GM18511 (cell line): ENCODE data around the gene CRKL.
"Not testable (repeated sequence)": the region's sequence is repeated elsewhere in the genome, so short reads cannot be mapped to it uniquely, and the experiment has no call there.

Experiments used
- ATAC-seq: cut with Tn5 transposase; IDR thresholded peaks from one replicate; pipeline ENCODE4 v1.9.1; 2021; ENCODE audit warnings: mild to moderate bottlenecking, moderate library complexity; ENCODE audit not compliant: unreplicated experiment

CRKL gene

DNA sequence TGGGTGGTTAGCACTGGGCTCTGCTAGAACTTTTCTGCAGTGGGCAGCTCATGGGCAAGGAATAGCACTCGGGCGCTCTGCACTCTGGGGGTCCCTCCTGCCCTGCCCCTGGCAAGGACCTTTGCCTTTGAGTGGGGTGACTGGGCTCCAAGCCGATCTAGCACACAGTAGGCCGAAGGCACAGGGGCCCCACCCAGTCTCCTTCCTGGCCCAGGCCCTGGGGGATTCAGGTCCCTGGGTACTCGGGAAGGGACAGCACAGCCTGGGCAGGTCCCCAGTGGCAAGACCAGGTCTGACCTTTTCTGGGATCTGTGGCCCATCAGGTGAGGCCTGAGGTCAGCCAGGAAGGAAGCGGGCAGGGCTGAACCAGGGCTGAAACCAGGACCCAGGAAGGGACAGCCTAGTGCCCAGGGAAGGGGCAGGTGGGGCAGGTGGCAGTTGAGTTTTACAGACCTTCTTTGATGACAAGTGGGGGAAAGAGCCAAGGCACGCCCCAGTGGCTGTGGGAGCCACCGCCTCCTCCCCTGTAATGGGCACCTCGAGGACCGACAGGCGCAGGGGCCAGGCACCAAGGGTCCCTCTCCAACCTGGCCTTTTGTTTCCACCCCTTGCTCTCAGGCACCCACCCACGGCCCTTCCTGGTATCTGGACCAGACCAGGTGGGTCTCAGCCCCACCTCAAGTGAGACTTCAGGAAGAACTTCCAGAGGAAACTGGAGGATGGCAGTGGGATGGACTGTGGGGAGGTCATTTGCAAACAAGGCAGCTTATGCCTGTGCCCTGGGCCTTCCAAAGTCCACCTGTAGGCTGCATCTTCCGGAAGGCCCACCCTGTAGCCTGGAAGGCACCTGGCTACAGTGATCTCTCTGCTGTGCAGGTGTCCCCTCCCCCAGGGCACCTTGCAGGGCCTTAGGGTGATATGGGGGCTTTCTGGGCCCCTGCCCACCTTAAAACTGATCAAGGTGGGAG lies 49.0 kb downstream of the CRKL start:
- ATAC-seq = no peak

DNA sequence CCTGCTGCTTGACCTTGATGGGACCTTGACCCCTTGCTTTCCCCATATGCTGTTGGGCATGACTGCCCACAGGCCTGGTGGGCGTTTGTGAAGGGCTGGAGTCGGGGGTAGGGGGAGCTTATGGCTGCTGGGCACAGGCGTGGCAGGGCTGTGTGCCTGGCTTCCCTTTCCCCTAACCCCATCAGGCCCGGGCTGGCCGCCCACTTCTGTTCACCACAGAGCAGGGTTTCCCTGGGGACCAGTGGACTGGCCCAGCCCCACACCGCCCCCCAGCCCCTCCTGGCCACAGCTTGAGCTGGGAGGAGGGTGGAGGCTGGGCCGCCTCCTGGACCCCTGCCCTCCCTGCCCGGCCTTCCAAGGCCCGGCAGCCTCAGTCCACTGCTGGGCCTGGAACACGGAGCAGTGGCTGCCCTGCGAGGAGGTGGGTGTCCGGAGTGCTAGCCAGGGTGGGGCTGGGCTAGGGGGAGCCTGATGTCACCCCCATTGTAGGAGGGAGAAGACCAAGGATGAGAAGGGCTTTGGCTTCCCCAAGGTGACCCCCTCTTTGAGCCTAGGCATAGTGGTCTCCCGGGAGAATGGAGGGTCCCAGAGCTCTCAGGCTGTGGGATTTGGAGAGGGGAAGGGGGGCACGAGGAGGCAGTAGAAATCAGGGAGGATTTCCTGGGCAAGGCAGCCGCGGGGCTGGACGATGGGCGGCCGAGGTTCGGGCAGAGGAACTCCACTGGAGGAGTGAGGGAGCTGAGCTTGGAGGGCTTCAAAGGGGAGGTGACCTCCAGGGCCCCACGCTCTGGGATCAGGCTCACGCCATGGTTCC lies 49.9 kb downstream of the CRKL start, which contains the start of gene AIFM3:
Gene AIFM3 (plus strand): TSS at position 373 of the 814 bp plus-strand sequence. CDS start 690 bp downstream, outside the sequence.
- ATAC-seq = no peak

DNA sequence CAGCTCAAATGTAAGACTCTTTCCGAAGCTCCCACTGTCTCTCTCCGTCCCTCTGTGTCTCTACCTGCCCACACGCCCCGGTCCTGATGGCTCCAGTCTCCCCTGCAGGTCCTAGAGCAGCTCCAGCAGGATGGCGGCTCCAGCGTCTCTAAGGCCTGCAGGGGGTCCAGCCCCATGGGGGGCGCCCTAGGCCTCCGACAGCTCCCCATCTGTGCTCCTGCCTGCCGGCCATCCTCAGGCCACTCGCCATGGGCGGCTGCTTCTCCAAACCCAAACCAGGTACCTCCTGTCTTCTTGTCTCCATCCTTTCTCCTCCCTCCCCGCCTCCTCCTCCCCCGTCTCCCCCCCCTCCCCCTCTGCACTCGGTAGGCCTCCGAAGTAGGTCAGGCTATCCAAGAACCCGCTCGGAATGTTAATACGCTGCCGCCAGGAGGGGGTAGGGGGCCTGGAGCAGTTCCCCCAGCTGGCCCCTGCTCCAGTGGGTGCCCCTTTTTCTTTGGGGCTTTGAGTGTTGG lies 50.5 kb downstream of the CRKL start:
- ATAC-seq = no peak

DNA sequence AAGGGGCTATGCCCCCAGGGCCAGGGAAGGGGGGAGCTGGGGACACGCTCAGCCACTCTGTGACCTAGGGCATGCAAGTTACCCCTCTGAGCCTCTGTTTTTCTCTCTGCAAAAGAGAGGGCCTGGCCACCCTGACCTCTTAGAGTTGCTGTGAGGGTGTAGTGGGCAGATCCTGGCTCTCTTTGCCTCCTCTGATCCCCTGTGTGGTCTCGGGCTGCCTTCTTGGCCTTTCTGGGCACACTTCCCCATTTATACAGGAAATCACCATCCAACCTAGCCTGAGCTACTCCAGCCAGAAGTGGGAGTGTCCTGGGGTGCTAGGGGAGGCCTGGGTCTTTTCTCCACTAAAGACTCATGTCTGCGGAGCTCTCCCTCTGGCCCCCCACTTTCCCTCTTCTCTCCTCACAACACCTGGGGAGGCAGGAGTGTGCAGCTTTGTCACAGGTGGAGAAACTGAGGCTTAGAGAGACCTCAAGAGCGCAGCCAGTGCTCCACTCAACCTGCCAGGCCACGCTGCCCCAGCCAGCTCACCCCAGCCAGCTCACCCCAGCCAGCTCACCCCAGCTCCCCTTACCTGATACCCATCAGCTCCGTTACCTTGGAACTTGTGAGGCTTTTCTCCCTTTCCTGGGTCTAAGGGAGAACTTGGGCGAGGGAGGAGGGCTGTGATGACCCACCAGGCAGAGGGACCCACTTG lies 51.2 kb downstream of the CRKL start:
- ATAC-seq = no peak

DNA sequence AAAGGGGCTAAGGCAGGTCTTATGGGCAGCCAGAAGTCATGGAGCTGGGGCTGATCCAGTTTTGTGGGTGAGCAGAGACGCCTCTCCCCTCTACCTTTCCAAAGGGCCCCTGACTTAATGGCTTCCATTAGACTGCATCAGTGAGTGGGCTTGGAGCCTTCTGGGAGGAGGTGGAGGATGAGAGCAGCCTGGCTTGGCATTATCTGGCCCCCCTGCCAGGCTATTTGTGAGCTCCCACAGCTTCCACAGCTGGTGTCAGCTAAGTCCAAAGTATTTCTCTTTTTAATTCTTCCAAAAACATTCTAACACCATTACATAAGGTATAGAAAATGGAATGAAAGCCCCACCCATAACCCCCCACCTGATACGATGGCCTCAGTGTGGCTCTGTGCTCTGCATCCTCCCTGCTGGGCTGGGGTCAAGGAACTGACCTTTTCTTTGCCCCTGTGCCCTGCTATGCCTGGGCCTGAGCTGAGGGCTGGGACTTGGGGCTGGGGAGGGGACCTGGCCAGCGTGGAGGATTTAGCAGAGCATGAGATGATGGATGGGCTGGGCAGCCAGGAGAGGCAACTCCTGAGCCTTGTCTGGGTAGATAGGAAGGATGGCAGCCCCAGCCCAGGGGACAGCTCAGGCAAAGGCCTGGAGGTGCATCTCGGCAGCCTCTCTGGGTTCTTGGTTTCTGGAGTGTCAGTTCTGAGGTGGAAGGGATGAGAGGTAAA lies 53.9 kb downstream of the CRKL start:
- no peak for ATAC-seq

DNA sequence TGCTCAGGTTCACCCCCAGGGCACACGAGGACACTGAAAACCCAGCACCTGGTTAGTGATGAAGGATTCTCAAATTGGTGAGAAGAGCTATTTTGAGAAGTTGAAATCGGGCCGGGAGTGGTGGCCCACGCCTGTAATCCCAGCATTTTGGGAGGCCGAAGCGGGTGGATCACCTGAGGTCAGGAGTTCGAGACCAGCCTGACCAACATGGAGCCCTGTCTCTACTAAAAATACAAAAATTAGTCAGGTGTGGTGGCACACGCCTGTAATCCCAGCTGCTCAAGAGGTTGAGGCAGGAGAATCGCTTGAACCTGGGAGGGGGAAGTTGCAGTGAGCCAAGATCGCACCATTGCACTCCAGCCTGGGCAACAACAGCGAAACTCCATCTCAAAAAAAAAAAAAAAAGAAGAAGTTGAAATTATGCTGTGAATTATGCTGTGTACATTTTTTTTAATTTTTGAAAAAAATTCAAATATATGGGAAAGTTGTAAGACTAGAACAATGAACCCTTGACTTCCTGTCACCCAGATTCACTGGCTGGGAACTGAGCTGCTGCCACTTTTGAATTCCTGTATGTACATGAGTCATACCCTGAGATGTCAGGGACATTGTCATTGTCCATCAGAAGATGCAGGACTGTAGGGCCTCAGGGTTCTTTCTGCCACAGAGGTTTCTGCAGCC lies 54.9 kb downstream of the CRKL start:
- ATAC-seq = not testable (repeated sequence)

DNA sequence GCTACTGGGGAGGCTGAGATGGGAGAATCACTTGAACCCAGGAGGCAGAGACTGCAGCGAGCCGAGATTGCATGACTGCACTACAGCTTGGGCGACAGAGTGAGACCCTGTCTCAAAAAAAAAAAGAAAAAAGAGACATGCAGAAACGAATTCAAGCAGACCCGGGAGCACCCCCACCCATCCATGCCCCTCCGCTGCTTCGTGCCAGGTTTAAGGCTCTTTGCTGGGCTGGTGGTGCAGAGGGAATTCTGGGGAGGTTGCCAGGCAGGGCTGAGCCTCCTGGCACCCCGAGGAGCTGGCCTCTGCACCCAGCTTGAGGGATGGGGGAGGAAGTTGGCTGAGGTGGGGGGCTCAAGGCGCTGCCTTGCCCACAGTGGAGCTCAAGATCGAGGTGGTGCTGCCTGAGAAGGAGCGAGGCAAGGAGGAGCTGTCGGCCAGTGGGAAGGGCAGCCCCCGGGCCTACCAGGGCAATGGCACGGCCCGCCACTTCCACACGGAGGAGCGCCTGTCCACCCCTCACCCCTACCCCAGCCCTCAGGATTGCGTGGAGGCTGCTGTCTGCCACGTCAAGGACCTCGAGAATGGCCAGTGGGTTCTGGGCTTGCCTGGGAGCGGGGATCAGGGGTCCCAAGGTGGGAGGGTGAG lies 55.8 kb downstream of the CRKL start:
- no peak for ATAC-seq

DNA sequence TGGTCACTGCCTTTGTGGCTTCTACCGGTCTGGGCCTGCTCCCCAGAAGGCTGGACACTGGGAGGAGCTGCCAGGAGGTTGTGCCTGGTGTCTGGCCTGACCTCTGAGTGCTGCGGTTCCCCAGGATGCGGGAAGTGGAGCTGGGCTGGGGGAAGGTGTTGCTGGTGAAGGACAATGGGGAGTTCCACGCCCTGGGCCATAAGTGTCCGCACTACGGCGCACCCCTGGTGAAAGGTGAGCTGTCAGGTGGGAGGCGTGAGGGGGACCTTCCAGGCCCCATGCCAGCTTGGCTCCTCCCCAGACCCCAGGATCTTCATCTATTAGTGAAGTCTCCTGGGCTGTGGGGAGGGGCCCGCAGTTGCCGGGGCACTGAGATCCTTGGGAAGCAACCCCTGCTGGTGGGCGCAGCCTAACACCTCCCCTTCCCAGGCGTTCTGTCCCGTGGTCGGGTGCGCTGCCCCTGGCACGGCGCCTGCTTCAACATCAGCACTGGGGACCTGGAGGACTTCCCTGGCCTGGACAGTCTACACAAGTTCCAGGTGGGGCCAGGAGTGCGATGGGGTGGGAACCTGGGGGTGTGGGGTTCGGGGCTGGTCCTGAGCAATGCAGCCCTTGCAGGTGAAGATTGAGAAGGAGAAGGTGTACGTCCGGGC lies 56.6 kb downstream of the CRKL start:
- no peak for ATAC-seq

DNA sequence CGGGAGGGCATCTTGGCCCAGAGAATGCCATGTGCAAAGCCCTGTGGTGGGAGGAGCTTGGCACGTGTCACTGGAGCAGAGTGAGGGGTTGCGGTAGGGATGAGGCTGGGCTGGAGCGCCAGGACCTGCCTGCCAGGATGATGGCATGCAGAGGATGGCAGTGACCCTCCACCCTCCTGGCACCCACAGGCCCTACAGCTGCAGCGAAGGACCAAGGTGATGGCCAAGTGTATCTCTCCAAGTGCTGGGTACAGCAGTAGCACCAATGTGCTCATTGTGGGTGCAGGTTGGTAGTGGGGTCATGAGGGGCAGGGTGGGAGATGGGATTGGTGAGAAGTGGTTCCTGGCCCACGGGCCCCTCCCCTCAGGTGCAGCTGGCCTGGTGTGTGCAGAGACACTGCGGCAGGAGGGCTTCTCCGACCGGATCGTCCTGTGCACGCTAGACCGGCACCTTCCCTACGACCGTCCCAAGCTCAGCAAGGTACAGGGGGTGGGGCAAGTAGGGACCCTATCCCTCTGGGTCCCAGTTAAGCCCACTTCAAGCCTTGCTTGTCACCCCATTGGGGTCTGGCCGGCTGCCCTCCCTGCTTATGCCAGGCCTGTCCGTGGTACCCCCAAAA lies 57.2 kb downstream of the CRKL start:
- no peak for ATAC-seq

DNA sequence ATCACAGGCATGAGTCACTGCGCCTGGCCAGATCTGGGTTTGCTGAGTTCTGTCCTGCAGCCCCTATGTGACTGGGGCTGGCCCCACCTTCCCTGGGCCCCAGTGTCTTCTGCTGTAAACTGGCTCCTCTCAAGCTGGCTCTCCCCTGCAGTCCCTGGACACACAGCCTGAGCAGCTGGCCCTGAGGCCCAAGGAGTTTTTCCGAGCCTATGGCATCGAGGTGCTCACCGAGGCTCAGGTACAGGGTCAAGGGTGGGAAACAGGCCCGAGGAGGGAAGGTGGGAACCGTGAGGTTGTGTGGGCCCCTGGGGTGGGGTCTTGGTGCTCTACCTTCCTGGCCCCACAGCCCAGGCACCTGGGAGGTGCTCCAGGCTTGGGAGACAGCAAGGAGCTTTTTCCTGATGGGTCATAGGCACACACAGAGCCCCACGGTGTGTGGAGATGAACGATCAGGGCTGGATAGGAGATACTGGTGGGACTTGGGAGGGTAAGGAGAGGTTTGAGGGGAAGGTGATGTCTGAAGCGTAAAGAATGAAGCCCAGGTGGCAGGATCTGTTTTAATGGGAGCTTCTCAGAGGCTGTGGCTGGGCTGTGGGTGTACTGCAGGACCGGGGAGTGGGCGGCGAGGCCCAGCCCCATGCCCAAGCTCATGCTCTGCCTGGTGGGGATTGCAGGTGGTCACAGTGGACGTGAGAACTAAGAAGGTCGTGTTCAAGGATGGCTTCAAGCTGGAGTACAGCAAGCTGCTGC lies 58.5 kb downstream of the CRKL start:
- no peak for ATAC-seq

DNA sequence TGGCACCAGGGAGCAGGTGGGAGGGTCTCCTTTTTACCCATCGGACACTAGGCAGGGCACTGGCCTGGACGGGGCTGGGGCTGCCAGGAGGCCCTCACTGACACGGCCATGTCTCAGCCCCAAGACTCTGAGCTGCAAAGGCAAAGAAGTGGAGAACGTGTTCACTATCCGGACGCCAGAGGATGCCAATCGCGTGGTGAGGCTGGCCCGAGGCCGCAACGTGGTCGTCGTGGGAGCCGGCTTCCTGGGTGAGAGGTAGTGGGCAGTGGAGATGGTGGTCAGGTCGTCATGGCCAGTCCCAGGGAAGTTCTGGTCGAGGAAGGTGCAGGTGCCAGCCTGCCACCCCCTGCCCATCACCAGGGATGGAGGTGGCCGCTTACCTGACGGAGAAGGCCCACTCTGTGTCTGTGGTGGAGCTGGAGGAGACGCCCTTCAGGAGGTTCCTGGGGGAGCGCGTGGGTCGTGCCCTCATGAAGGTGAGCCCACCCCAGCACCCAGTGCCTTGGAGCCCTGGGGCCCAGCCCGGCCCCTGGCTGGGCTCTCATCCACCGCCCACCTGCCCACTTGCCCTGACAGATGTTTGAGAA lies 59.2 kb downstream of the CRKL start:
- no peak for ATAC-seq

DNA sequence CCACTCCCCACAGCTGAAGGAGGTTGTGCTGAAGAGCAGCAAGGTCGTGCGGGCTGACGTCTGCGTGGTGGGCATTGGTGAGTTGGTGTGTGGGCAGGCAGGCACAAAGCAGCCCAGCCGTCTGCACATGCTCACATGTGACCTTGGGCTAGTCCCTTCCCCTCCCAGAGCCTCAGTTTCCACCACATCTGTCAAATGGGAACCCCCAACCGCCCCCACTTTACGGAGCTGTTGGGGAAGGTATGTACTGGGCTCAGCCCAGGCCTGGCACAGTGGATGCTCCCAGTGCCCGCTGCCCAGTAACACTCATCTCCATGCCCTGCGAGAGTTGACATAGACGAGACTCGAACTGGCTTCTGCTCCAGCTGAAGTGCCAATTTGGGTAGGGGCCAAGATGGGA lies 59.8 kb downstream of the CRKL start:
- no peak for ATAC-seq

DNA sequence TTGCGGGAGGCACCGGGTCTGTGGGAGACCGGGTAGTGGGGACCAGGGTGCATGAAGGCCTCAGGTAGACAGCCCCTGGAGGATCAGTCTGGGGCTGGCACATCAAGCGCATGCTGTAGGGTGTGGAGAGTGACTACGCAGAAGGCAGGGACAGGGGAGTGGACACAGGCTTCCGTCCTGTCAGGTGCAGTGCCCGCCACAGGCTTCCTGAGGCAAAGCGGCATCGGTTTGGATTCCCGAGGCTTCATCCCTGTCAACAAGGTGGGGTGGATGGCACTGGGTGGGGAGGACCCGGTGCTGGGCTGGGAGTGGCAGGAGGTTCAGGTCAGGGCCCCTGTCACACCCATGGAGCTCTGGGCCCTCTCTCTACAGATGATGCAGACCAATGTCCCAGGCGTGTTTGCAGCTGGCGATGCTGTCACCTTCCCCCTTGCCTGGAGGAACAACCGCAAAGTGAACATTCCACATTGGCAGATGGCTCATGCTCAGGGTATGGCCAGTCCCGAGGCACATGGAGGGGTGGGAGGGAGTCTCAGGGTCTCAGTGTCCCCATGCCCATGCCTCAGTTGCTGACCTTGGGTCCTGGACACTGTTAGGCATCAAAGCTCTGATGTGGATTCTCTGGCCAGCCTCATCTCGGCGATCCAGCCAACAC lies 60.4 kb downstream of the CRKL start:
- ATAC-seq = no peak

DNA sequence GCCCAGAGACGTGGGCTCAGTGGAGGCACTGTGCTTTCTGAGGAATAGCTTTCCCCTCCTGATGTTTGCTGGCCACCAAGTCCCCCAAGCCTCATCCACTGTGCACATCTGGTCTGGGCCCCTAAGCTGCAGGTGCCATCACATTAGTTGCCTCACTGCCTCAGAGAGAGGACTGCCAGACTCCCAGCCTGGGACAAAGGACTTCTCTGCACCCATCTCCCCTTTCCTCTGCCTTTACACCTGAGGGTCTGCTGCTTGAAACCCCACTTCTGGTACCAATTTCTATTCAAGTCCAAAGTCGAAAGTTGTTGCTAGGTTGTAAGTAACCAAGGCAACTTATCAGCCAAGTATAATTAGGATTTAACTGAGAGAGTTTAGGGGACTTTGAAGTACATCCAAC lies 61.2 kb downstream of the CRKL start:
- no peak for ATAC-seq

DNA sequence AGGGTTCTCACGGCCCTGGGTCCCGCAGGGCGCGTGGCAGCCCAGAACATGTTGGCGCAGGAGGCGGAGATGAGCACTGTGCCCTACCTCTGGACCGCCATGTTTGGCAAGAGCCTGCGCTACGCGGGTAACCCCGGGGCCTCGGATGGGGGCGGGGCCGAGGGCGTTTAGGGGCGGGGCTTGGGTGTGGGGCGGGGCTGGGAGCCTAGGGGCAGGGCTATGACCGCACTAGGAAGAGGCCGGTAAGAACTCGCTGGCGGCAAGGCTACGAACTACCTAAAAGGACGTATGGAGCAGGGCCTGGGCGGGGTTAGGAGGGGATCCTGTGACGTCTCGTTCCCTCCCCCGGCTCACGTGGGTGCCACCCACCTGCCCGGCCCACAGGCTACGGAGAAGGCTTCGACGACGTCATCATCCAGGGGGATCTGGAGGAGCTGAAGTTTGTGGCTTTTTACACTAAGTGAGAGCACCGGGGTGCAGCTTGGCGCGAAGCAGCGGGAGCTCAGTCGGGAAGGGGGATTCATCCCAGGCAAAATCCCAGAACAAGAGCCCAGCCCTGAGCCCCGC lies 62.1 kb downstream of the CRKL start:
- no peak for ATAC-seq

DNA sequence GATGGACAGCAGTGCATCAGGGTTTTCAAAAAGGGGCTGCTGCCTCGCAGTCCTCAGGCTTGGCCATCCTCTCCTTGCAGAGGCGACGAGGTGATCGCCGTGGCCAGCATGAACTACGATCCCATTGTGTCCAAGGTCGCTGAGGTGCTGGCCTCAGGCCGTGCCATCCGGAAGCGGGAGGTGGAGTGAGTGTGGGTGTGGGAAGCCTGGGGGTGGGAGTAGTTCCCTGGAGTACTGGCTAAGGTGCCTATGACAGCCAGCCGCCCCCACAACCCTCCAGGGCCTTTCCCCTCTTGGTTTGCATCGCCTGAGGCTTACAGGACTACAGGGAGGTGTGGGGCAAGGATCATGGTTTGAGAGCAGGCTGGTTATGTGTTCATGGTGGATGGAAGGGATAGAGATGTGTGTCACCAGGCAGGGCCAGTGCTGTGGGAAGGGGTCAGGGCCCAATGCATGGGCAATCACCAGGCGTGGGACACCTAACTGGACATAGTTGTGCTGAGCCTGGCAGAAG lies 62.8 kb downstream of the CRKL start:
- no peak for ATAC-seq
